AG04450 (cell line): ENCODE measurements around the gene GLIS1. TPM values are rescaled to one million over a fixed set of nuclear protein-coding genes. Genes with fewer than 3 reads are reported as not detected.
A peak's percentile ranks its signal among the peaks of the same experiment; 100 is the strongest.

Experiments used
- CTCF ChIA-PET: fragments of 300-600, 350-600 bp; formaldehyde crosslinking; extraction: SDS; loops from one replicate; lab custom pipeline; 2022; ENCODE audit warnings: antibody characterized with exemption, inconsistent platforms; lab: Charles Lee
- POLR2A ChIA-PET: fragments of 350-600 bp; formaldehyde crosslinking; extraction: SDS; loops from one replicate; lab custom pipeline; 2021; ENCODE audit warnings: antibody characterized with exemption, inconsistent platforms; lab: Yijun Ruan, JAX
- DNase-seq: peaks from one replicate; pipeline ENCODE4 v3.0.0-alpha.2; 2011; ENCODE audit warnings: low read depth, low spot score
- H3K27ac ChIP-seq: one replicate; pipeline ENCODE4 v1.5.1; 2012; ENCODE audit warnings: low read depth, low read length, control low read depth
- H3K27me3 ChIP-seq: one replicate; pipeline ENCODE4 v1.6.0; 2012; ENCODE audit warnings: low read length; ENCODE audit not compliant: control insufficient read depth, insufficient read depth
- H3K4me3 ChIP-seq: 2 replicates; pipeline ENCODE4 v1.5.1; 2011; ENCODE audit warnings: mild to moderate bottlenecking, low read depth, low read length, control low read depth
- H3K9me3 ChIP-seq: 2 replicates; pipeline ENCODE4 v1.5.1; 2012; ENCODE audit warnings: low read length; ENCODE audit not compliant: control insufficient read depth, insufficient read depth
- CTCF ChIP-seq: IDR thresholded peaks from 2 replicates; pipeline ENCODE4 v1.5.1; 2011; ENCODE audit warnings: low read depth, low read length, control low read depth, inconsistent platforms
- polyA plus RNA-seq: library from polyadenylated mRNA; depleted of rRNA; stranded (reverse); fragments of >200 nt; gene quantifications from 2 replicates; pipeline ENCODE4 v1.2.3, GENCODE V29; 2011

Gene GLIS1
- polyA plus RNA-seq, 1 experiment = 0.77 TPM

GRCh38 chr1:53585565-53585964 is 153.4 kb downstream of the GLIS1 start:
- no peak for DNase-seq
- POLR2A ChIA-PET = no interaction called here
- no peak for TF ChIP-seq CTCF
- Histone ChIP-seq H3K27me3 (no peaks in the 10 kb centered on the region), H3K4me3 (no peak overlapping the region), H3K27ac (no peak overlapping the region), H3K9me3 (no peaks in the 10 kb centered on the region)
- CTCF ChIA-PET = no interaction called here

- Histone ChIP-seq H3K27ac (no peak overlapping the region), H3K27me3 (no peaks in the 10 kb centered on the region), H3K4me3 (no peak overlapping the region), H3K9me3 (no peaks in the 10 kb centered on the region)
- ChIA-PET POLR2A (no interaction called here), CTCF (no interaction called here)
- peak; percentile 44 for DNase-seq
- no peak for TF ChIP-seq CTCF
Observed at GRCh38 chr1:53585129-53585528, 153.8 kb downstream of the GLIS1 start.

- Histone ChIP-seq H3K27ac (no peak overlapping the region), H3K9me3 (no peaks in the 10 kb centered on the region), H3K27me3 (no peaks in the 10 kb centered on the region), H3K4me3 (no peak overlapping the region)
- TF ChIP-seq CTCF = no peak
- ChIA-PET CTCF (no interaction called here), POLR2A (no interaction called here)
- no peak for DNase-seq
Observed at GRCh38 chr1:53584777-53585107, 154.2 kb downstream of the GLIS1 start.

- TF ChIP-seq CTCF = no peak
- CTCF ChIA-PET = no interaction called here
- no peaks in the 10 kb centered on the region for H3K27me3 ChIP-seq
- no peaks in the 10 kb centered on the region for H3K9me3 ChIP-seq
- no peak for DNase-seq
- H3K4me3 ChIP-seq = no peak overlapping the region
- H3K27ac ChIP-seq = no peak overlapping the region
- POLR2A ChIA-PET = no interaction called here
Observed at GRCh38 chr1:53583868-53584776, 154.8 kb downstream of the GLIS1 start.

GRCh38 chr1:53583021-53583867 is 155.7 kb downstream of the GLIS1 start:
- Histone ChIP-seq H3K4me3 (no peak overlapping the region), H3K27me3 (no peaks in the 10 kb centered on the region), H3K9me3 (no peaks in the 10 kb centered on the region), H3K27ac (no peak overlapping the region)
- ChIA-PET POLR2A (no interaction called here), CTCF (no interaction called here)
- no peak for TF ChIP-seq CTCF
- no peak for DNase-seq
